NCI-H748 (cell line): Measurements from ENCODE around the gene AMMECR1.
"Not testable (repeated sequence)": the region's sequence is repeated elsewhere in the genome, so short reads cannot be mapped to it uniquely, and the experiment has no call there.

Experiments used
- DNase-seq: peaks from one replicate; lab custom pipeline; 2025; ENCODE audit not compliant: unreplicated experiment; lab: John Stamatoyannopoulos, UW

The AMMECR1 gene

GRCh38 chrX:110259117-110259516, 58.8 kb downstream of the AMMECR1 start:
- no peak for DNase-seq

- DNase-seq, result no peak
These were observed 59.3 kb downstream of the AMMECR1 start for GRCh38 chrX:110258552-110258951.

- no peak for DNase-seq
These were observed 60.0 kb downstream of the AMMECR1 start for GRCh38 chrX:110257889-110258288.

GRCh38 chrX:110252711-110253110, 65.2 kb downstream of the AMMECR1 start:
- no peak for DNase-seq

- no peak for DNase-seq
These were observed 65.9 kb downstream of the AMMECR1 start for GRCh38 chrX:110251961-110252360.

GRCh38 chrX:110251526-110251925, 66.4 kb downstream of the AMMECR1 start:
- no peak for DNase-seq

GRCh38 chrX:110250847-110251246, 67.0 kb downstream of the AMMECR1 start:
- DNase-seq, result no peak

- no peak for DNase-seq
These were observed 69.3 kb downstream of the AMMECR1 start for GRCh38 chrX:110248578-110248977.

- DNase-seq, result no peak
These were observed 72.9 kb downstream of the AMMECR1 start for GRCh38 chrX:110245011-110245410.

GRCh38 chrX:110242371-110242770, 75.5 kb downstream of the AMMECR1 start:
- DNase-seq, result no peak

- DNase-seq, result peak; percentile 16
These were observed 76.1 kb downstream of the AMMECR1 start for GRCh38 chrX:110241816-110242215.

GRCh38 chrX:110238259-110238658, 79.6 kb downstream of the AMMECR1 start:
- DNase-seq, result peak; percentile 60

GRCh38 chrX:110231485-110231884, 86.4 kb downstream of the AMMECR1 start:
- not testable (repeated sequence) for DNase-seq

GRCh38 chrX:110229497-110230111, 88.3 kb downstream of the AMMECR1 start:
- DNase-seq, result peak; percentile 85

- no peak for DNase-seq
These were observed 89.4 kb downstream of the AMMECR1 start for GRCh38 chrX:110228453-110228852.

- DNase-seq, result no peak
These were observed 91.0 kb downstream of the AMMECR1 start for GRCh38 chrX:110226931-110227330.

GRCh38 chrX:110224926-110225617, 92.8 kb downstream of the AMMECR1 start:
- no peak for DNase-seq

GRCh38 chrX:110222497-110223257, 95.2 kb downstream of the AMMECR1 start:
- no peak for DNase-seq

- DNase-seq, result no peak
These were observed 98.0 kb downstream of the AMMECR1 start for GRCh38 chrX:110219920-110220319.

GRCh38 chrX:110218591-110218990, 99.3 kb downstream of the AMMECR1 start:
- no peak for DNase-seq

GRCh38 chrX:110216027-110216426, 101.9 kb downstream of the AMMECR1 start:
- DNase-seq, result no peak

GRCh38 chrX:110215411-110215810, 102.5 kb downstream of the AMMECR1 start:
- DNase-seq, result no peak
